SK-N-MC (cell line): ENCODE data around the gene TAF6.

Experiments
- EZH2 ChIP-seq: fragments of 200-600 bp; sonication (generic); IDR thresholded peaks from one replicate; pipeline ENCODE4 v1.6.1; 2017; ENCODE audit warnings: antibody characterized with exemption
- FOXP2 ChIP-seq: optimal IDR thresholded peaks from 2 replicates; pipeline ENCODE3; 2011; ENCODE audit warnings: mild to moderate bottlenecking, moderate library complexity; ENCODE audit not compliant: insufficient read depth; ENCODE audit errors: extremely low read length, control extremely low read depth
- POLR2AphosphoS5 ChIP-seq: IDR thresholded peaks from 2 replicates; pipeline ENCODE4 v1.6.1; 2012; ENCODE audit warnings: mild to moderate bottlenecking, low read depth, low read length, borderline replicate concordance

DNA sequence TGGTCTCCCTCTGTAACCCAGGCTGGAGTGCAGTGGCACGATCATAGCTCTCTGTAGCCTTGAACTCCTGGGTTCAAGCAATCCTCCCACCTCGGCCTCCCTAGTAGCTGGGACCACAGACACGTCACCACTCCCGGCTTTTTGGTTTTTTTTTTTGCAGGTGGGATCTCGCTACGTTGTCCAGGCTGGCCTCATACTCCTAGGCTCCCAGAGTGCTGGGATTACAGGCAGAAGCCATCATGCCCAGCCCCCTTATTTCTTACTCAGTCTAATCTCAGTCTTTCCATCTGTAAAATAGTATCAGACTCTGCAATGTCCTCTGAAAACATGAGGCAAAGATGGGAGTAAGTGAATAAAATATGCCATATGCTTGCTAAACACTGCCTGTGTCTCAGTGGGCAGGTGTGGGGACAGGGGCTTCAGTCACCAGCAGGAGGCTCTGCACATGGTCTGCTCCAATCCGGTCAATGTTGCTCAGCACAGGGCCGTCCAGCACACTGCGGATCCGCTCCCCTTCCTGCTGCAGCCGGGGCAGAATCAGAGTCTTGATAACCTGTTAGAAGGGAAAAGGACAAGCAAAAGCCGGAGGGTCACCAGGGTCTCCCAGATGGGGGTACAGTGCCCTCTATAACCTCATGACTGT is 9.5 kb downstream of the TAF6 start:
- TF ChIP-seq POLR2AphosphoS5 (no peak), EZH2 (no peak), FOXP2 (no peak)
